HCT116 (cell line): Measurements from ENCODE around the gene FAM98A.

Source experiments
- CTCF ChIP-seq, 3 experiments: fragments of 200-600 bp in 1 of 3; sonication (generic) in 1 of 3; IDR thresholded peaks in 2 of 3; conservative IDR thresholded peaks in 1 of 3; 2 replicates each; pipeline ENCODE4 v1.5.1; 2012 to 2017; ENCODE audit warnings: low read depth in 2 of 3, low read length in 2 of 3, antibody characterized with exemption in 1 of 3, borderline replicate concordance in 1 of 3, control low read depth in 1 of 3, mild to moderate bottlenecking in 1 of 3, mixed read lengths in 1 of 3, mixed run types in 1 of 3, moderate library complexity in 1 of 3; ENCODE audit not compliant: insufficient read depth in 1 of 3
- MAX ChIP-seq: IDR thresholded peaks from 2 replicates; pipeline ENCODE4 v1.6.1; 2012
- RAD21 ChIP-seq: IDR thresholded peaks from 2 replicates; pipeline ENCODE4 v1.6.1; 2012; ENCODE audit warnings: low read depth, mild to moderate bottlenecking

GRCh38 chr2:33573657-33574056, 25.4 kb downstream of the FAM98A start:
- TF ChIP-seq CTCF (IDR thresholded peaks at IDR 0.05 in 2 of 3, conservative IDR thresholded peaks at IDR 0.05 in 1 of 3; ENCODE audit: borderline replicate concordance in 1 of 3, insufficient read depth in 1 of 3, low read depth in 2 of 3, low read length in 2 of 3) (no peak), RAD21 (no peak), MAX (no peak)
